Kidney capillary endothelial cell (primary cell): ENCODE results near the gene DLG5.

Experiments
- DNase-seq: peaks from one replicate; pipeline ENCODE4 v3.0.0-alpha.2; 2018; ENCODE audit warnings: low spot score

The DLG5 gene

GRCh38 chr10:77943121-77943901 is 16.8 kb upstream of the DLG5 start:
- DNase-seq: no peak

- DNase-seq: no peak
These were observed 15.2 kb upstream of the DLG5 start for GRCh38 chr10:77941790-77942189.

DNA sequence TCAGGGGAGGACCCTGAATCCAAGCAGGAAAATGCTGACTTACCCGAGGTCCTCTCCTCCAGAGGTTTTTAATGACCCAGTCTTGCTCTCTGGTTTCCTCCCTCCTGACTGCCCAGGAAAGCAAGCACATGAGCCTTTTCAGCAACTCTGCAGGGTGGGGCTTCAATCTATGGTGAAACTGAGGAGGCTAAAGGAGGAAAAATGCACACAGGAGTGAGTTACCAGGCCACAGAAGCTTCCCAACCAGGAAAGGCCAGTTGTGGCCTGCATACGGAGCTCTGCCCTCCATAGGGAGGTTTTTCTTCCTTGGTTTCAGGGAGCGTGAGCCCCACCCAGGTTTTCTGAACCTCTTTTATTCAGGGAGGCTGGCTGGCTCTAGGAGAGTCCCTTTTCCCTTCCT is 14.1 kb upstream of the DLG5 start:
- no peak for DNase-seq

GRCh38 chr10:77940225-77940624 is 13.7 kb upstream of the DLG5 start:
- no peak for DNase-seq

- DNase-seq: no peak
These were observed 13.0 kb upstream of the DLG5 start for GRCh38 chr10:77939561-77940001.

DNA sequence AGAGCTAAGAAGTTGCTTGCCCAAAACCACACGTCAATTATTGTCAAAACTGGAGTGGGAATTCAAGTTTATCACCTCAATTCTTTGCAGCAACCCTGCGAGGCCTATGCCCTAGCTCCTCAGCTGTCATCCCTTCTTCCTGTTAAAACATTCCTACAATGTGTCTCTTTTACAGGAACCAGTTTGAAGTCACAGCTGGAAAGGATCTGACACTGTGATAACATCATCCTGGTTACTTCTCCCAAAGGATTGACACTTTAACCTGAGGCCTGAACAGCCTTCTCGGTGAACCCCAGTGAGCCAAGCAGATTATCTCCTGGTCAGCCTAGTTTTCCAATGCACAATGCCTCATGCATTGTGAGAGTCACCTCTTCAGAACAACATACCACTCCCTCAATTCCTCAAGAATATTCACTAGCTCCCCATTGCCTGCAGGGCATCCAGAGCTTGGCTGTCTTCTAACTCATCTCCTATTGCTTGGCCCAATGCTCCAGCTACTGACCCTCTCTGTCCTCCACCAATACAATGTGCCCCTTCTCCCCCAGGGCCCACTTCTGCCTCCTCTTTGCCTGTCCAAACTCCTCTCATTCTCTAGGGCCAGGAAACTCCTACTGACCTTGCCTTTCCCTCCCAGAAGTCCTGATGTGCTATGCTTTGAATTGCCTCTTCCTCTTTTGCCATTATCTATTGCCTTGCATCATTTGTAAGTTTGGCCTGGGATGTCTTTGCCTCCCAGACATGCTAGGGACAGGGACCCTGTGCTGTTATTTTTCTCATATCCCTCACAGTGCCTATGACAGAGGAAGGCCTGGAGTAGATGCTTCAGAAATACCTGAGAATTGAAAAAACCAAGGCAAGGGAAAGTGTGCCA is 10.4 kb upstream of the DLG5 start:
- DNase-seq: no peak

GRCh38 chr10:77932016-77932715 is 5.6 kb upstream of the DLG5 start:
- DNase-seq: no peak

GRCh38 chr10:77927402-77928246 is 1.1 kb upstream of the DLG5 start:
- DNase-seq: no peak

GRCh38 chr10:77925795-77926565 is 575 bp downstream of the DLG5 start:
- no peak for DNase-seq

GRCh38 chr10:77925410-77925794 is 1.2 kb downstream of the DLG5 start:
- no peak for DNase-seq

GRCh38 chr10:77922566-77923179 is 3.9 kb downstream of the DLG5 start:
- DNase-seq: no peak

DNA sequence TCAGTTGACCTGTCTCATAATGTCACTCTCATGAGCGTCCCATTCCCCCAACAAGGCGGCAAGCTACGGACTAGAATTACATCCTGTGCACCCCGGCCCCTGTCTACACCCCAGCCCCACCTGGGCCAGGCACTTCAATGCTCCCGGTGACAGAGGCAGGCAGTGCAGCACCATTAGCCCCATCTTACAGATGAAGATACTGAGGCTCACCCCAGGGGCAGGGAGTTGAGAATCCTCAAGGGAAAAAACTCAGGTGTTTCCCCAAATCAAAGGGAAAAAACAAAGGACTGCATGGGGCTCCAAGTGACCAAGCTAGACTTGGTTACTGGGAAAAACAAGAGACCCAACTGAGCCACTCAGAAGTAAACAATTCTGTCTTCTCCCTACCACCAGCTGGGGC is 4.5 kb downstream of the DLG5 start:
- DNase-seq: no peak

- no peak for DNase-seq
These were observed 5.2 kb downstream of the DLG5 start for GRCh38 chr10:77921395-77921794.

- no peak for DNase-seq
These were observed 6.1 kb downstream of the DLG5 start for GRCh38 chr10:77920495-77920894.

GRCh38 chr10:77919713-77920108 is 6.8 kb downstream of the DLG5 start:
- no peak for DNase-seq

DNA sequence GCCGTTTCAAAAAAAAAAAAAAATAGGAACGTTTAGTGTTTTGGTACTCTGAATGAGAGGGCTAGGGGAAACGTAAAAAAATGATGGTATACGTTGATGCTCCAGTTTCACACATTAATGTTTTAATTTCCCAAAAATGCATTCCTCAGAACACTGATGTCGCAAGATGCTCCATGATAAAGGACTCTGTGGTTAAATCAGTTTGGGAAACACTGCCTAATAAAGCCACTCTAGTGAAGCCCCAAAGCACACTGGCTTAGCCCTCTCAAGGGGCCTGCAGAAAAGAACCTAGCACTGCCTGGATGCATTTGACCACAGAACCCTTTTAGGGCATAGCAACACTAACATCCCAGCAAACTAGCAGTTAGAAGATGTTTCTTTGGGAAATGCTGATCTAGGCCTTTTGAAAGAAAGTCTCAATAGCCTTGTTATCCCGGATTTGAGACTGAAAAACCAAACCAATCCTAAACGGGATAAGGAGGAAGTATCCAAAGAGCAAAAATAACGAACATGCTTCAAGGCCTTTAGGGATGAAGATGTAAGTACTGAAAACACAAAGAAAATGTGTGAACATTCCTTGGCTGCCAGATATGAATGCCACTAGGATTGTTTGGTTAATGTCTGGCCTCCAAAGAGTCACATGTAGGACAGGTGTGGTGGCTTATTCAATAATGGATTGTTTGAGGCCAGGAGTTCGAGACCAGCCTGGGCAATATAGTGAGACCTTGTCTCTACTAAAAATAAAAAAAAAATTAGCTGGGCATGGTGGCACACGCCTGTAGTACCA is 11.0 kb downstream of the DLG5 start:
- no peak for DNase-seq

DNA sequence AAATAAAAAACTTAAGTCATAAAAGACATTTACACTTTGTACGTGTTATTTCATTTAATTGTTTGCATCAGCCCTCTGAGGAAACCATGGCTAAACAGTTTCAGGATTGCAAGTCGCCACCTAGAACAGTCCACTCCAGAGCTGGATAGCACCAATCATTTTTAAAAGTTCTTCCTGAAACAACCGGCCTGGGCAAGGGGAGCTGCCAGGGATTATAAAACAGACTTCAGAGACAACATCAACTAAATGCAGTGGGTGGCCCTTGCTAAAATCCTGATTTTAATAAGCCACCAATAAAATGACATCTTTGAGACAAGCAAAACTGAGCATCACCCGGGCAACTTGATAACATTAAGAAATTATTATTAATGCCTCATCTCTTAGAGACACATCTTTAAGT is 13.5 kb downstream of the DLG5 start:
- DNase-seq: no peak

DNA sequence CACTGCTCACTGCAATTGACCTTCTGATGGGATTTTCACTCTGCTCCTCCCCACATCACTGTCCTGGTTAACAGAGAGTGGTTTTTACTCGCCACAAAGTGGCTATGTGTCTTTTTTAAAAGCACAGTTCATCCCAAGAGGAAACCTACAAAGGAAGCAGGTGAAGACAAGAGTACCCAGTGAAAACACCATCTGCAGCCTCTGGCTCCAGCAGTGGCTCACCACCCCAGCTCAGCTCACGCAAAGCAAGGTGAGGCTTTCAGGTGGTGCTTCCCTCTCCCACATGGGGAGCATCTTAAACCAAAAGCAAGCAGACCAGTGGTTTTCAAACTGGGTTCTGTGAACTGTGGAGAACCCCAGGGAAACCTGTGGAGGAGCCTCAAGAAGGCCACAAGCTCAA is 14.0 kb downstream of the DLG5 start:
- DNase-seq: no peak

- no peak for DNase-seq
These were observed 14.9 kb downstream of the DLG5 start for GRCh38 chr10:77911535-77912123.
